ENCODE measurements around the gene LRIG3.

Gene LRIG3

GRCh38 chr12:58963844-58964243 is 43.5 kb upstream of the LRIG3 start:
- Histone ChIP-seq H3K9me3 (ENCODE audit: severe bottlenecking) (no peaks in the 10 kb centered on the region), H3K4me3 (ENCODE audit: low read depth, low read length) (no peak overlapping the region), H3K36me3 (no peaks in the 10 kb centered on the region), H3K27ac (no peak overlapping the region), H3K27me3 (ENCODE audit: insufficient read depth, low read depth, severe bottlenecking) (no peaks in the 10 kb centered on the region)
- DNase-seq: no peak
- TF ChIP-seq CTCF (IDR thresholded peaks at IDR 0.05; ENCODE audit: low read depth, low read length): no peak

DNA sequence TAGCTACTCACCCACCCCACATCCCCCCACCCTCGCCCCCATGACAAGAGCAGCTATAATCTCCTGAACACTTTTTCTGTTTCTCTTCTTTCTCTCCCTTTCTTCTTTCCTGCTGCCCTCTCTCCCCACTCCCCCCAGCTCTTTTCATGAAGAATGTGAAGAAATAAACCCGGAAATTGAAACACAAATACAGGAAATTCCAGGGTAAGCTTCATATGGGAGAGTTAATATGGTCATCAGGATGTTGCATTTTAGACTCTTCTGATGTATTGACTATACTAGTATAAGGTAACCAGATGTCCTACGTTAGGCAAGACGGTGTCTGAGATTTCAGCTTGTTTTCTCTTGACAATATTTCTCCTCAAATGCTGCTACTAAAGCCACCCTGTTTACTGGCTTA is 41.6 kb upstream of the LRIG3 start:
- Histone ChIP-seq H3K4me3 (ENCODE audit: low read depth, low read length) (no peak overlapping the region), H3K36me3 (no peaks in the 10 kb centered on the region), H3K9me3 (ENCODE audit: severe bottlenecking) (no peaks in the 10 kb centered on the region), H3K27ac (no peak overlapping the region), H3K27me3 (ENCODE audit: insufficient read depth, low read depth, severe bottlenecking) (no peaks in the 10 kb centered on the region)
- TF ChIP-seq CTCF (IDR thresholded peaks at IDR 0.05; ENCODE audit: low read depth, low read length): no peak
- no peak for DNase-seq

GRCh38 chr12:58961166-58961565 is 40.9 kb upstream of the LRIG3 start:
- Histone ChIP-seq H3K27me3 (ENCODE audit: insufficient read depth, low read depth, severe bottlenecking) (no peaks in the 10 kb centered on the region), H3K27ac (no peak overlapping the region), H3K4me3 (ENCODE audit: low read depth, low read length) (no peak overlapping the region), H3K9me3 (ENCODE audit: severe bottlenecking) (no peaks in the 10 kb centered on the region), H3K36me3 (no peaks in the 10 kb centered on the region)
- no peak for DNase-seq
- no peak for TF ChIP-seq CTCF (IDR thresholded peaks at IDR 0.05; ENCODE audit: low read depth, low read length)

DNA sequence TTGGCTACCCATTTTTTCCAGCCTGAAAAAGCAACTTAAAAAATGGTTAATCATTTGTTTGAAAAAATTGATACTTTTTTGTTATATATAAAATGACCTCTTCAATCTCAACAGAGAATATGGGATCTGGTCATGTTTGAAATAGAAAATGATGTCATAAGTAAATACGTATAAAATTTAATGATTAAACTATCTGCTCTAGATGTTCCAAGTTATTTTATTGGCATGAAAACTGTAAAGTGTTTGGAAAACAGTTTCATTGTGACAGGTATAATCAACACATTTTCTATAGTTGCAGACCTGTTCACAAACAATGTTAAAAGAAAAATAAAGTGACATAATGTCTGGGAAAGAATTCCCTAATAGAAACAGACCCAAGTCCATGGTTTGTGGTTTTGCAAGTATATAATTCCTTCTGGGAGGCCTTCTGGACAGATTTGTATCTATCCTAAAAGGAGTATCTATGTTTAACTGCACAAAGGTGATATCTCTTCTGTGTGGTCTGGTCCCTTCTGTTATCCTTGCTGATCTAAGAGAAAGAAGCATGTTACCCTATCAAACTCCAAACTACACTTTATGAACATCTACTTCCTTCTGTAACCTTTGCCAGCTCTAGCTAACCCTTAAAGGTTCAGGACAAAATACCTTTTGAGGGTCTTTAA is 39.5 kb upstream of the LRIG3 start:
- TF ChIP-seq CTCF (IDR thresholded peaks at IDR 0.05; ENCODE audit: low read depth, low read length): no peak
- H3K27ac ChIP-seq: no peak overlapping the region
- no peaks in the 10 kb centered on the region for H3K27me3 ChIP-seq (ENCODE audit: insufficient read depth, low read depth, severe bottlenecking)

GRCh38 chr12:58957298-58957697 is 37.0 kb upstream of the LRIG3 start:
- Histone ChIP-seq H3K4me3 (ENCODE audit: low read depth, low read length) (no peak overlapping the region), H3K36me3 (no peaks in the 10 kb centered on the region), H3K9me3 (ENCODE audit: severe bottlenecking) (no peaks in the 10 kb centered on the region), H3K27ac (no peak overlapping the region), H3K27me3 (ENCODE audit: insufficient read depth, low read depth, severe bottlenecking) (no peaks in the 10 kb centered on the region)
- no peak for TF ChIP-seq CTCF (IDR thresholded peaks at IDR 0.05; ENCODE audit: low read depth, low read length)
- no peak for DNase-seq

More for the DNA sequence above, 39.5 kb upstream of the LRIG3 start:
- no peaks in the 10 kb centered on the region for H3K9me3 ChIP-seq (ENCODE audit: severe bottlenecking)
- H3K36me3 ChIP-seq: no peaks in the 10 kb centered on the region
- no peak overlapping the region for H3K4me3 ChIP-seq (ENCODE audit: low read depth, low read length)
- DNase-seq: no peak

DNA sequence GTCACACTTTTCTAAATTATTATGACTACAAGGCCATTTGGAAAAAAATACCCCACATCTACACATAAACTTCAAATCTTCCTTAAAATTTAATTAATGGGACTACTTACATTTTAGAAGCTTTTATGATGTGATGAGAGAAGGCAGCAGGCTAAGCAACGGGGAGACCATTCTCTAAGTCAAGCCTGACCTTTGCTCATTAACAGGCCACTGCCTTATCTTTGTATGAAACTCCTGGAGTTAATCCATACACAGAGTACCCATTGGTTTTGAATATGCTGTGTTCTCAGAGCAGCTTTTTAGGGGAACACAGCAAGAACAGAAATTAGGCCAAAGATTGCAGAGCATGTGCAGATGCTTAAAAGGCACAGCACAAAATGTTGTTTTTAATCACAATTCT is 35.5 kb upstream of the LRIG3 start:
- H3K4me3 ChIP-seq (ENCODE audit: low read depth, low read length): no peak overlapping the region
- no peak for DNase-seq
- no peaks in the 10 kb centered on the region for H3K27me3 ChIP-seq (ENCODE audit: insufficient read depth, low read depth, severe bottlenecking)
- H3K27ac ChIP-seq: no peak overlapping the region
- TF ChIP-seq CTCF (IDR thresholded peaks at IDR 0.05; ENCODE audit: low read depth, low read length): no peak
- H3K9me3 ChIP-seq (ENCODE audit: severe bottlenecking): no peaks in the 10 kb centered on the region
- H3K36me3 ChIP-seq: no peaks in the 10 kb centered on the region
